Measurements from ENCODE around the gene VPS37C.

The VPS37C gene

GRCh38 chr11:61115498-61116224 is 45.6 kb downstream of the VPS37C start:
- Histone ChIP-seq H3K9me3 (ENCODE audit: severe bottlenecking) (no peaks in the 10 kb centered on the region), H3K4me1 (ENCODE audit: insufficient read depth, poor library complexity, severe bottlenecking) (no peaks in the 10 kb centered on the region), H3K27ac (ENCODE audit: poor library complexity, severe bottlenecking) (no peak overlapping the region), H3K27me3 (ENCODE audit: insufficient read depth, poor library complexity, severe bottlenecking) (no peaks in the 10 kb centered on the region), H3K36me3 (ENCODE audit: low read depth) (no peaks in the 10 kb centered on the region), H3K4me3 (ENCODE audit: severe bottlenecking) (no peak overlapping the region)
- TF ChIP-seq CTCF (IDR thresholded peaks at IDR 0.05; ENCODE audit: poor library complexity, severe bottlenecking) = no peak
- ATAC-seq (ENCODE audit: low read depth) (no peak), DNase-seq (ENCODE audit: low spot score) (peak; percentile 29)

GRCh38 chr11:61114913-61115312 is 46.3 kb downstream of the VPS37C start:
- Histone ChIP-seq H3K9me3 (ENCODE audit: severe bottlenecking) (no peaks in the 10 kb centered on the region), H3K27ac (ENCODE audit: poor library complexity, severe bottlenecking) (no peak overlapping the region), H3K36me3 (ENCODE audit: low read depth) (no peaks in the 10 kb centered on the region), H3K27me3 (ENCODE audit: insufficient read depth, poor library complexity, severe bottlenecking) (no peaks in the 10 kb centered on the region), H3K4me3 (ENCODE audit: severe bottlenecking) (no peak overlapping the region), H3K4me1 (ENCODE audit: insufficient read depth, poor library complexity, severe bottlenecking) (no peaks in the 10 kb centered on the region)
- ATAC-seq (ENCODE audit: low read depth) = no peak
- DNase-seq (ENCODE audit: low spot score) = peak; percentile 9
- TF ChIP-seq CTCF (IDR thresholded peaks at IDR 0.05; ENCODE audit: poor library complexity, severe bottlenecking) = no peak

GRCh38 chr11:61113201-61113600 is 48.0 kb downstream of the VPS37C start:
- TF ChIP-seq CTCF (IDR thresholded peaks at IDR 0.05; ENCODE audit: poor library complexity, severe bottlenecking) = no peak
- Histone ChIP-seq H3K9me3 (ENCODE audit: severe bottlenecking) (no peaks in the 10 kb centered on the region), H3K36me3 (ENCODE audit: low read depth) (no peaks in the 10 kb centered on the region), H3K27me3 (ENCODE audit: insufficient read depth, poor library complexity, severe bottlenecking) (no peaks in the 10 kb centered on the region), H3K27ac (ENCODE audit: poor library complexity, severe bottlenecking) (no peak overlapping the region), H3K4me1 (ENCODE audit: insufficient read depth, poor library complexity, severe bottlenecking) (no peaks in the 10 kb centered on the region), H3K4me3 (ENCODE audit: severe bottlenecking) (no peak overlapping the region)
- DNase-seq (ENCODE audit: low spot score) (peak; percentile 18), ATAC-seq (ENCODE audit: low read depth) (no peak)

GRCh38 chr11:61112575-61112974 is 48.7 kb downstream of the VPS37C start:
- TF ChIP-seq CTCF (IDR thresholded peaks at IDR 0.05; ENCODE audit: poor library complexity, severe bottlenecking) = no peak
- Histone ChIP-seq H3K27ac (ENCODE audit: poor library complexity, severe bottlenecking) (no peak overlapping the region), H3K4me1 (ENCODE audit: insufficient read depth, poor library complexity, severe bottlenecking) (no peaks in the 10 kb centered on the region), H3K36me3 (ENCODE audit: low read depth) (no peaks in the 10 kb centered on the region), H3K27me3 (ENCODE audit: insufficient read depth, poor library complexity, severe bottlenecking) (no peaks in the 10 kb centered on the region), H3K4me3 (ENCODE audit: severe bottlenecking) (no peak overlapping the region), H3K9me3 (ENCODE audit: severe bottlenecking) (no peaks in the 10 kb centered on the region)
- no peak for DNase-seq (ENCODE audit: low spot score)
- no peak for ATAC-seq (ENCODE audit: low read depth)

- ATAC-seq (ENCODE audit: low read depth) (no peak), DNase-seq (ENCODE audit: low spot score) (no peak)
- no peak overlapping the region for H3K4me3 ChIP-seq (ENCODE audit: severe bottlenecking)
- TF ChIP-seq CTCF (IDR thresholded peaks at IDR 0.05; ENCODE audit: poor library complexity, severe bottlenecking) = no peak
- H3K27ac ChIP-seq (ENCODE audit: poor library complexity, severe bottlenecking) = no peak overlapping the region
- no peaks in the 10 kb centered on the region for H3K4me1 ChIP-seq (ENCODE audit: insufficient read depth, poor library complexity, severe bottlenecking)
- no peaks in the 10 kb centered on the region for H3K36me3 ChIP-seq (ENCODE audit: low read depth)
- H3K9me3 ChIP-seq (ENCODE audit: severe bottlenecking) = no peaks in the 10 kb centered on the region
- H3K27me3 ChIP-seq (ENCODE audit: insufficient read depth, poor library complexity, severe bottlenecking) = no peaks in the 10 kb centered on the region
Measured at GRCh38 chr11:61111786-61112517, 49.3 kb downstream of the VPS37C start.

Data from RWPE2 (cell line).